GM12891 (cell line): ENCODE data around the gene BICDL1.

ENCODE experiments used
- PAX5 ChIP-seq: IDR thresholded peaks from 2 replicates; pipeline ENCODE4 v1.6.1; 2011; ENCODE audit warnings: low read length, moderate library complexity, mild to moderate bottlenecking; ENCODE audit not compliant: insufficient read depth, severe bottlenecking
- POLR2A ChIP-seq: IDR thresholded peaks from 2 replicates; pipeline ENCODE4 v1.6.1; 2011; ENCODE audit warnings: low read depth, low read length, control low read depth
- POLR2AphosphoS5 ChIP-seq: IDR thresholded peaks from 2 replicates; pipeline ENCODE4 v1.6.1; 2011; ENCODE audit warnings: low read depth, low read length, control low read depth
- POU2F2 ChIP-seq: IDR thresholded peaks from 2 replicates; pipeline ENCODE4 v1.6.1; 2011; ENCODE audit warnings: low read depth, mild to moderate bottlenecking, control low read depth, low read length, moderate library complexity
- TAF1 ChIP-seq: IDR thresholded peaks from 2 replicates; pipeline ENCODE4 v1.6.1; 2011; ENCODE audit warnings: low read depth, low read length, control low read depth

GRCh38 chr12:120138366-120138765 lies 149.3 kb downstream of the BICDL1 start:
- TF ChIP-seq POLR2AphosphoS5 (no peak), POLR2A (no peak), TAF1 (no peak), PAX5 (no peak), POU2F2 (no peak)
